BLaER1 treated with 17β-estradiol and CSF1 and Interleukin-3, amounts not matched to agents 10 nM and 100 nM (cell line): ENCODE measurements around the gene AFTPH.

ENCODE experiments used
- H3K27ac ChIP-seq, 11 experiments: shearing (Covaris generic); formaldehyde crosslinking; 2 replicates each; pipeline ENCODE4 v1.8.1; 2022
- H3K27me3 ChIP-seq, 11 experiments: shearing (Covaris generic); formaldehyde crosslinking; 2 replicates each; pipeline ENCODE4 v1.8.1; 2022
- H3K36me3 ChIP-seq, 11 experiments: shearing (Covaris generic); formaldehyde crosslinking; 2 replicates each; pipeline ENCODE4 v1.8.1; 2022
- H3K4me1 ChIP-seq, 10 experiments: shearing (Covaris generic); formaldehyde crosslinking; 2 replicates each; pipeline ENCODE4 v1.8.1; 2022
- H3K4me2 ChIP-seq, 11 experiments: shearing (Covaris generic); formaldehyde crosslinking; 2 replicates each; pipeline ENCODE4 v1.8.1; 2022
- H3K4me3 ChIP-seq, 10 experiments: shearing (Covaris generic); formaldehyde crosslinking; 2 replicates each; pipeline ENCODE4 v1.8.1; 2022
- H3K9ac ChIP-seq, 11 experiments: shearing (Covaris generic); formaldehyde crosslinking; 2 replicates each; pipeline ENCODE4 v1.8.1; 2022
- H3K9me3 ChIP-seq, 11 experiments: shearing (Covaris generic); formaldehyde crosslinking; replicated peaks in 1 of 11; 2 replicates each; pipeline ENCODE4 v1.8.1; 2022
- H4K20me1 ChIP-seq, 11 experiments: shearing (Covaris generic); formaldehyde crosslinking; 2 replicates each; pipeline ENCODE4 v1.8.1; 2022
- Cebpa-rat ChIP-seq, 11 experiments: shearing (Covaris generic); IDR thresholded peaks; 2 replicates each; pipeline ENCODE4 v1.8.1; 2022

The AFTPH gene

GRCh38 chr2:64606479-64607363 is 82.6 kb downstream of the AFTPH start:
- Histone ChIP-seq H3K4me1 (peaks cover 21 to 30% (median 28%) of the 10 kb centered on the region in 10 experiments; a peak in 19 of 20 replicates), H3K9me3 (peaks cover 0 to 7% (median 0%) of the 10 kb centered on the region in 11 experiments; a peak in 4 of 22 replicates), H3K36me3 (no peaks in the 10 kb centered on the region), H3K4me2 (peak overlapping the region; percentile 17 to 88 (median 45); a peak in 21 of 22 replicates), H3K4me3 (no peak overlapping the region), H4K20me1 (no peaks in the 10 kb centered on the region), H3K9ac (no peak overlapping the region), H3K27me3 (peaks cover 13 to 40% (median 37%) of the 10 kb centered on the region in 11 experiments), H3K27ac (no peak overlapping the region)
- no peak for TF ChIP-seq Cebpa-rat (IDR thresholded peaks at IDR 0.05)

GRCh38 chr2:64607381-64608304 is 83.5 kb downstream of the AFTPH start:
- TF ChIP-seq Cebpa-rat (IDR thresholded peaks at IDR 0.05): no peak
- Histone ChIP-seq H3K27me3 (peaks cover 13 to 41% (median 37%) of the 10 kb centered on the region in 11 experiments), H3K4me2 (peak overlapping the region; percentile 17 to 88 (median 45); a peak in 21 of 22 replicates), H3K4me3 (no peak overlapping the region), H4K20me1 (no peaks in the 10 kb centered on the region), H3K36me3 (no peaks in the 10 kb centered on the region), H3K27ac (no peak overlapping the region), H3K9me3 (peaks cover 0 to 7% (median 0%) of the 10 kb centered on the region in 11 experiments; a peak in 4 of 22 replicates), H3K9ac (no peak overlapping the region), H3K4me1 (peaks cover 21 to 32% (median 27%) of the 10 kb centered on the region in 10 experiments)

DNA sequence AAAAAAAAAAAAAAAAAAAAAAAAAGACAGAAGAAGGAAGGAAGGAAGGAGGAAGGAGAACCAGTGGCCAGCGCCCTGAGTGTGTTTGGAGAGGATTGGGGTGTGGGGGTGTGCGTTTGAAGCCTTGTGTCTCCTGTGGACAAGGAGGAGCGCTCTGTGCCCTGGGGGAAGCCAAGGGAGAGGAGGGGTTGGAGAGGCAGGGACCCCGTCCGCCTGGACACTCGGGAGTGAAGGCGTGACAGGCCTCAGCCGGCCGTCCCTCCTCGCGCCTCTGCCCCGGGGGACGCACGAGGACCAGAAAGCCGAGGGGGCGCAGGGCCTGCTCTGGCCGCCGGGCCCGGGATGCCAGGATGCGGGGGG is 84.7 kb downstream of the AFTPH start:
- H3K4me3 ChIP-seq: peak overlapping the region; percentile 51 to 72 (median 58)
- H3K9me3 ChIP-seq: peaks cover 0 to 6% (median 0%) of the 10 kb centered on the region in 11 experiments; a peak in 4 of 22 replicates
- no peaks in the 10 kb centered on the region for H3K36me3 ChIP-seq
- H3K4me2 ChIP-seq: peak overlapping the region; percentile 81 to 96 (median 89)
- peak overlapping the region; percentile 45 to 79 (median 70); a peak in 20 of 22 replicates for H3K27ac ChIP-seq
- H3K9ac ChIP-seq: peak overlapping the region; percentile 65 to 87 (median 77)
- H4K20me1 ChIP-seq: no peaks in the 10 kb centered on the region
- H3K27me3 ChIP-seq: peaks cover 13 to 41% (median 37%) of the 10 kb centered on the region in 11 experiments
- no peak for TF ChIP-seq Cebpa-rat (IDR thresholded peaks at IDR 0.05)
- peaks cover 25 to 44% (median 35%) of the 10 kb centered on the region in 10 experiments for H3K4me1 ChIP-seq

GRCh38 chr2:64609227-64609941 is 85.3 kb downstream of the AFTPH start:
- H3K4me2 ChIP-seq: peak overlapping the region; percentile 81 to 96 (median 89)
- H3K27ac ChIP-seq: peak overlapping the region; percentile 45 to 79 (median 70); a peak in 21 of 22 replicates
- peak overlapping the region; percentile 65 to 87 (median 77) for H3K9ac ChIP-seq
- no peaks in the 10 kb centered on the region for H4K20me1 ChIP-seq
- no peaks in the 10 kb centered on the region for H3K36me3 ChIP-seq
- H3K9me3 ChIP-seq: peaks cover 0 to under 1% (median 0%) of the 10 kb centered on the region in 11 experiments; a peak in 2 of 22 replicates
- H3K4me3 ChIP-seq: peak overlapping the region; percentile 51 to 72 (median 58)
- H3K27me3 ChIP-seq: peaks cover 13 to 41% (median 37%) of the 10 kb centered on the region in 11 experiments
- H3K4me1 ChIP-seq: peaks cover 25 to 44% (median 35%) of the 10 kb centered on the region in 10 experiments
- no peak for TF ChIP-seq Cebpa-rat (IDR thresholded peaks at IDR 0.05)

DNA sequence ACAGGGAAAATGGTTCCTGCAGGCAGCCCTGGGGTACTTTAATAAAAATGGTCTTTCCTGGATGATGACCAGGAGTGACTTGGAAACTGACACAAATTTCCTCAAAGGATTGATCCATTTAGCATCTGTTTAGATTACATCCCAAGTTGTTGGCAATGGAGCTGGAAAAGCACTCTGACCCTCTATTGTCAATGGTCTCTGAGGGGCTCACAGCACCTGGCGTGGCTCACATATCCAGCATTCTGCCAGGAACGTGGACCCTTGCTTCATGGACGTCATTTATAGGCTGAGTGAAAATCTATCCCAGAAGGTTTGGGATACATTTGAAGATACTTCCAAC is 85.8 kb downstream of the AFTPH start:
- no peaks in the 10 kb centered on the region for H3K9me3 ChIP-seq
- H4K20me1 ChIP-seq: no peaks in the 10 kb centered on the region
- peak overlapping the region in 9 of 11 experiments; percentile 72 to 87 (median 77); a peak in 16 of 22 replicates for H3K9ac ChIP-seq

DNA sequence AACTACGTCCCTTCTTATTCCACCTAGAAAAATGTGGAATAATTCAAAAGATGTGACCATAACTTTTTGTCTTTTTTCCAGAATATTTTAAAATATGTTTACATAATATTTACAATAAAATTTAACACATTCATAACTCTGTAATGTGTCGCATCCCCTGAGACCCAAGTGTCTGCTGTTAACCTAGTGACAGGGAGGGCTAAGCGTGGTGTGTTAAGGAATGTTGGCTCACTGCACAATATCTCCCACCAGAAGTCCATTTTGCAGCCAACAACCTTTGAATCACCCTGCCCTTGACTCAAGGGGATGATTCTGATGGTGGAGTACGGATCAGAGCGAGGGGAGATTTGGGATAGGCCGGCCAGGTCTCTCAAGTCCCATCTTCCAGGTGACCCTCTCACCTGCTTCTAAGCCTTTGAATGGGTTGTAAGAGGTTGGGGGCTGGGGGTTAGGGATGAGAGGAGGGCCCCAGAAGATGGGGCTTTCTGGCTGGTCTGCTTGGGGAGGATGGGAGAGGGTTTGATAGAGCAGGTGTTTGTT is 86.3 kb downstream of the AFTPH start:
- no peak for TF ChIP-seq Cebpa-rat (IDR thresholded peaks at IDR 0.05)
- no peaks in the 10 kb centered on the region for H3K36me3 ChIP-seq
- H3K27ac ChIP-seq: no peak overlapping the region
- H3K4me1 ChIP-seq: peaks cover 25 to 44% (median 35%) of the 10 kb centered on the region in 10 experiments
- H4K20me1 ChIP-seq: no peaks in the 10 kb centered on the region
- H3K4me2 ChIP-seq: peak overlapping the region in 1 of 11 experiments; percentile 89; a peak in 1 of 22 replicates
- peaks cover 13 to 41% (median 37%) of the 10 kb centered on the region in 11 experiments for H3K27me3 ChIP-seq
- H3K9ac ChIP-seq: no peak overlapping the region
- no peaks in the 10 kb centered on the region for H3K9me3 ChIP-seq
- H3K4me3 ChIP-seq: no peak overlapping the region

More for the DNA sequence above, 85.8 kb downstream of the AFTPH start:
- no peaks in the 10 kb centered on the region for H3K36me3 ChIP-seq
- peak overlapping the region; percentile 51 to 72 (median 58) for H3K4me3 ChIP-seq
- peaks cover 13 to 41% (median 37%) of the 10 kb centered on the region in 11 experiments for H3K27me3 ChIP-seq
- H3K4me2 ChIP-seq: peak overlapping the region; percentile 81 to 96 (median 89)
- no peak for TF ChIP-seq Cebpa-rat (IDR thresholded peaks at IDR 0.05)
- H3K27ac ChIP-seq: peak overlapping the region in 7 of 11 experiments; percentile 66 to 79 (median 74); a peak in 10 of 22 replicates
- H3K4me1 ChIP-seq: peaks cover 25 to 44% (median 35%) of the 10 kb centered on the region in 10 experiments

- Histone ChIP-seq H3K36me3 (no peaks in the 10 kb centered on the region), H3K27ac (no peak overlapping the region), H3K27me3 (peaks cover 13 to 38% (median 34%) of the 10 kb centered on the region in 11 experiments), H3K9ac (no peak overlapping the region), H3K4me1 (peaks cover 18 to 33% (median 24%) of the 10 kb centered on the region in 10 experiments), H3K4me3 (no peak overlapping the region), H4K20me1 (no peaks in the 10 kb centered on the region; a peak in 1 of 22 replicates), H3K4me2 (peak overlapping the region in 9 of 11 experiments; percentile 1 to 70 (median 51); a peak in 17 of 22 replicates), H3K9me3 (no peaks in the 10 kb centered on the region)
- no peak for TF ChIP-seq Cebpa-rat (IDR thresholded peaks at IDR 0.05)
These were observed 88.6 kb downstream of the AFTPH start for GRCh38 chr2:64612575-64613195.
